Cardiac fibroblast (primary cell): Measurements from ENCODE around the gene STPG4.
A peak's percentile ranks its signal among the peaks of the same experiment; 100 is the strongest.
"Not testable (repeated sequence)": the region's sequence is repeated elsewhere in the genome, so short reads cannot be mapped to it uniquely, and the experiment has no call there.

Experiments used
- DNase-seq, 2 donors: peaks; one replicate each; pipeline versions ENCODE4 v3.0.0 to v3.0.0-alpha.2; 2010; ENCODE audit warnings: low read depth in 2 of 2
- H3K4me3 ChIP-seq, 2 donors: replicated peaks in 1 of 2; 1 replicate in 1 of 2; 2 replicates in 1 of 2; pipeline ENCODE4 v1.5.1; 2011; ENCODE audit warnings: low read depth in 2 of 2, low read length in 2 of 2, mild to moderate bottlenecking in 2 of 2, moderate library complexity in 1 of 2
- CTCF ChIP-seq: IDR thresholded peaks from one replicate; pipeline ENCODE4 v1.5.1; 2011; ENCODE audit warnings: low read depth, mild to moderate bottlenecking, low read length, inconsistent platforms

Gene STPG4

GRCh38 chr2:47186351-47186750, 31.2 kb upstream of the STPG4 start:
- no peak for DNase-seq
- TF ChIP-seq CTCF: no peak
- H3K4me3 ChIP-seq: no peak overlapping the region

- not testable (repeated sequence) for DNase-seq, H3K4me3 ChIP-seq
Observed at GRCh38 chr2:47185098-47185497, 30.0 kb upstream of the STPG4 start.

DNA sequence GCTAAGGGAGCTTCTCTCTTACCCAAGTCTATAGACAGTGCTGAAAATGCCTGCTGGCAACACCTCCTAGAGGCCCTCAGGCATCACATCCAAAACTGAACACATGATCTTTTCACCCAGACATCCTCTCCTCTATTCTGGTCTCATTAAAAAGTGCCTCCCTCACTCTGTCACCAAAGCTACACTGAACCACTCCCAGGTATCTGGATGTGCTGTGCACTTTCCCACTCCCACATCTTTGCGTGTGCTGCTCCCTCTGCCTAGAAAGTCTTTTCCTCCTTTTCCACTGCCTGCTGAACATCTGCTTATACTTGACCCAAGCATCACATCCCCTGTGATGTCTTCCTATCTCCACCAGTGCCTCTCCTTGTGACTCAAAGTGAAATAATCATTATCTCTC, 26.1 kb upstream of the STPG4 start:
- TF ChIP-seq CTCF: no peak
- DNase-seq: no peak

GRCh38 chr2:47180531-47180930, 25.4 kb upstream of the STPG4 start:
- no peak for TF ChIP-seq CTCF
- DNase-seq: no peak
- H3K4me3 ChIP-seq: no peak overlapping the region

More for the DNA sequence above, 26.1 kb upstream of the STPG4 start:
- H3K4me3 ChIP-seq: no peak overlapping the region

DNA sequence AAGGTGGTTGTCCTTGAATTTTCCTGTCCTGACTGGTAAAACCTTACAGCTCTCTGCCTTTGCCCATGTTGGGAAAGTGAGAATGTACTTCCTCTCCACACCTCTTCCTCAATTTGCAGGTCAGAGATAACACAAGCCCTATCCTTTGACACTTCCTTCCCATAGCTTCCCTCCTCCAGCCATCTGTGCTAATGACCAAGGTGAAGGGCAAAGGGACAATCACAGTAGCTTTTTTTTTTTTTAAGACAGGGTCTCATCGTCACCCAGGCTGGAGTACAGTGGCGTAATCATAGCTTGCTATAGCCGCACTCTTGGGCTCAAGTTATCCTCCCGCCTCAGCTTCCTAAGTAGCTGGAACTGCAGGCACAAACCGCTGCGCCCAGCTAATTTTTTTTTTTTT, 24.3 kb upstream of the STPG4 start:
- H3K4me3 ChIP-seq: no peak overlapping the region
- DNase-seq: no peak
- no peak for TF ChIP-seq CTCF

- H3K4me3 ChIP-seq: no peak overlapping the region
- no peak for DNase-seq
- TF ChIP-seq CTCF: no peak
Observed at GRCh38 chr2:47178341-47178740, 23.2 kb upstream of the STPG4 start.

- DNase-seq: no peak
- no peak for TF ChIP-seq CTCF
- H3K4me3 ChIP-seq: peak overlapping the region; percentile 93 to 98
Observed at GRCh38 chr2:47177043-47177565, 22.0 kb upstream of the STPG4 start.
